Measurements from ENCODE around the gene KCNIP3. TPM values are rescaled to one million over a fixed set of nuclear protein-coding genes. Genes with fewer than 3 reads are reported as not detected.

The KCNIP3 gene
- total RNA-seq, 2 experiments from 2014 or later, result 0.52 TPM; not detected in 1

- no peak for TF ChIP-seq CTCF (IDR thresholded peaks at IDR 0.05)
- no peak overlapping the region for H3K4me3 Mint-ChIP-seq
- no peaks in the 10 kb centered on the region for H3K9me3 Mint-ChIP-seq
- peaks cover 57% of the 10 kb centered on the region for H3K27me3 Mint-ChIP-seq
- DNase-seq (peak in 1 of 14 experiments; percentile 22), ATAC-seq (ENCODE audit: poor library complexity) (no peak)
- intact Hi-C loops (cut with DNase I, micrococcal nuclease), result no loop called here
- peaks cover 11% of the 10 kb centered on the region for H3K4me1 ChIP-seq (ENCODE audit: insufficient read depth, low read length)
- no peak overlapping the region for H3K27ac Mint-ChIP-seq
- H3K27ac ChIP-seq (ENCODE audit: low read depth in 1 of 2, low read length in 2 of 2), result no peak overlapping the region
- peak overlapping the region; percentile 50 for H3K4me3 ChIP-seq (ENCODE audit: low read length)
- no peaks in the 10 kb centered on the region for H3K36me3 ChIP-seq (ENCODE audit: insufficient read depth, low read length)
- no peaks in the 10 kb centered on the region for H3K36me3 Mint-ChIP-seq (ENCODE audit: low read depth)
- peaks cover 48 to 51% of the 10 kb centered on the region in 2 experiments for H3K27me3 ChIP-seq (ENCODE audit: control insufficient read depth in 1 of 2, insufficient read depth in 2 of 2, low read length in 2 of 2)
- no peaks in the 10 kb centered on the region for H3K4me1 Mint-ChIP-seq (ENCODE audit: low read depth)
- peaks cover 0 to 19% of the 10 kb centered on the region in 2 experiments for H3K9me3 ChIP-seq (ENCODE audit: control insufficient read depth in 1 of 2, insufficient read depth in 1 of 2, low read length in 2 of 2)
- ChIA-PET POLR2A (no interaction called here), CTCF (no interaction called here)
Measured at GRCh38 chr2:95346231-95346737, 49.1 kb downstream of the KCNIP3 start.

GRCh38 chr2:95346738-95347671 lies 49.9 kb downstream of the KCNIP3 start:
- Mint-ChIP-seq H3K27me3 (peaks cover 52% of the 10 kb centered on the region), H3K27ac (no peak overlapping the region), H3K36me3 (ENCODE audit: low read depth) (no peaks in the 10 kb centered on the region), H3K4me1 (ENCODE audit: low read depth) (no peaks in the 10 kb centered on the region), H3K4me3 (no peak overlapping the region), H3K9me3 (no peaks in the 10 kb centered on the region)
- no peaks in the 10 kb centered on the region for H3K36me3 ChIP-seq (ENCODE audit: insufficient read depth, low read length)
- intact Hi-C loops (cut with DNase I, micrococcal nuclease), result no loop called here
- no peak for TF ChIP-seq CTCF (IDR thresholded peaks at IDR 0.05)
- H3K27ac ChIP-seq (ENCODE audit: low read depth in 1 of 2, low read length in 2 of 2), result no peak overlapping the region
- CTCF ChIA-PET, result no interaction called here
- H3K9me3 ChIP-seq (ENCODE audit: control insufficient read depth in 1 of 2, insufficient read depth in 1 of 2, low read length in 2 of 2), result peaks cover 0 to 19% of the 10 kb centered on the region in 2 experiments
- POLR2A ChIA-PET, result no interaction called here
- H3K27me3 ChIP-seq (ENCODE audit: control insufficient read depth in 1 of 2, insufficient read depth in 2 of 2, low read length in 2 of 2), result peaks cover 45 to 51% of the 10 kb centered on the region in 2 experiments
- no peak overlapping the region for H3K4me3 ChIP-seq (ENCODE audit: low read length)
- peaks cover 11% of the 10 kb centered on the region for H3K4me1 ChIP-seq (ENCODE audit: insufficient read depth, low read length)
- ATAC-seq (ENCODE audit: poor library complexity), result no peak
- peak in 1 of 14 experiments; percentile 30 for DNase-seq

DNA sequence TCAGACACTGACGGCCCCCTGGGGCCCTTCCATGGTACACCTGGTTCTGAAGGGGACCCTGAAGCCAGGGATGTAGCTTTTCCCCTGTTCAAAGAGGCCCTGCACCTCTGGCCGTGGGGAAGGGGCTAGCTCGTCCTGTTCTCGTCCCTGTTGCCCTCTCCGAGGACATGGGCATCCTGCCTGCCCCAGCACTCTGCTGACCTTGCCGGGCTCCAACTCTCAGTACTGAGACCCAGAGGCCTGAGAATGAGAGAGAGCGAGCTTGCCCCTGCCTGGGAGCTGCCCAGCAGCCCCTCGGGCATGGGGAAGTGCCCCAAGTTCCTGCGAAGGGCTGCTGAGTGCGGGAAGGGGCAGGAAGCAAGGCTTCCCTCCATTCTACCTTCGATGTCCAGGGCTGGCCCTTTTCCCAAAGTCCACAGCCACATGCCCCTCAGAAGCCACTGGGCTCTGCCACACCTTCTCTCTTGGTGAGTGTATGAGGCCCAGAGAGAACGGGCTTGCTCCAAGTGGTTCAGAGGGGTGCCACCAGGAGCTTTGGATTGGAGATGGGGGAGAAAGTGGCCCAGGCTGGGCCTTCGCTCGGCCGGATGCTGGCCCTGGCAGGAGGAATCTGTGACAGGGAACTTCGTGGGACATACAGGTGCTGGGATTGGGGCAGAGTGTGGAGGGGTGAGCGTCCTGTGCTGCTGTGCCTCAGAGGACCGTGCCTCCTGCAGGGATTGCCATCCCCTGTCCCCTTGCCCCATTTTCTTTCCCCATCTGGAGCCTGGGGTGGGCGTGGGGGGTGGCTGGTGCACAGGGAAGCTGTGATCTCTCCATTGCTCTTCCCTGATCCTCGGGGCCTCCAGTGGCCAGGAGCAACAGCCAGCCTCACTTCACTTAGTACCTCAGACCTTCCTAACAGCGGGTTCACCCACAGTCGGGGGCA lies 50.8 kb downstream of the KCNIP3 start:
- TF ChIP-seq CTCF (IDR thresholded peaks at IDR 0.05), result no peak
- peaks cover 45% of the 10 kb centered on the region for H3K27me3 Mint-ChIP-seq
- no peak overlapping the region for H3K27ac Mint-ChIP-seq
- Histone ChIP-seq H3K4me1 (ENCODE audit: insufficient read depth, low read length) (peaks cover 11% of the 10 kb centered on the region), H3K36me3 (ENCODE audit: insufficient read depth, low read length) (no peaks in the 10 kb centered on the region), H3K4me3 (ENCODE audit: low read length) (no peak overlapping the region), H3K27ac (ENCODE audit: low read depth in 1 of 2, low read length in 2 of 2) (no peak overlapping the region), H3K9me3 (ENCODE audit: control insufficient read depth in 1 of 2, insufficient read depth in 1 of 2, low read length in 2 of 2) (peaks cover 0 to 19% of the 10 kb centered on the region in 2 experiments), H3K27me3 (ENCODE audit: control insufficient read depth in 1 of 2, insufficient read depth in 2 of 2, low read length in 2 of 2) (peaks cover 44 to 51% of the 10 kb centered on the region in 2 experiments)
- H3K4me3 Mint-ChIP-seq, result no peak overlapping the region
- no peaks in the 10 kb centered on the region for H3K36me3 Mint-ChIP-seq (ENCODE audit: low read depth)
- DNase-seq (peak in 1 of 14 experiments; percentile 27), ATAC-seq (ENCODE audit: poor library complexity) (no peak)
- POLR2A ChIA-PET, result no interaction called here
- CTCF ChIA-PET, result no interaction called here
- intact Hi-C loops (cut with DNase I, micrococcal nuclease), result no loop called here
- no peaks in the 10 kb centered on the region for H3K9me3 Mint-ChIP-seq
- H3K4me1 Mint-ChIP-seq (ENCODE audit: low read depth), result no peaks in the 10 kb centered on the region

Data from CD4-positive, alpha-beta T cell (primary cell).